Fibroblast of lung (primary cell): ENCODE results near the gene ACSS1. TPM values are rescaled to one million over a fixed set of nuclear protein-coding genes. Genes with fewer than 3 reads are reported as not detected.

Source experiments
- DNase-seq, 2 donors: peaks; one replicate each; pipeline versions ENCODE4 v3.0.0 to v3.0.0-alpha.2; 2010; ENCODE audit warnings: low read depth in 2 of 2
- H2AFZ ChIP-seq: 2 replicates; pipeline ENCODE4 v1.5.1; 2012; ENCODE audit warnings: low read length, control low read depth, inconsistent platforms
- H3K27ac ChIP-seq: 2 replicates; pipeline ENCODE4 v1.5.1; 2011; ENCODE audit warnings: low read length, control low read depth; ENCODE audit not compliant: insufficient read depth
- H3K27me3 ChIP-seq: 2 replicates; pipeline ENCODE4 v1.5.1; 2011; ENCODE audit warnings: mild to moderate bottlenecking, low read length; ENCODE audit not compliant: control insufficient read depth, insufficient read depth
- H3K36me3 ChIP-seq: 2 replicates; pipeline ENCODE4 v1.5.1; 2011; ENCODE audit warnings: low read length; ENCODE audit not compliant: control insufficient read depth, insufficient read depth
- H3K4me1 ChIP-seq: 2 replicates; pipeline ENCODE4 v1.5.1; 2011; ENCODE audit warnings: low read length; ENCODE audit not compliant: control insufficient read depth, insufficient read depth; ENCODE audit errors: extremely low read depth
- H3K4me2 ChIP-seq: 2 replicates; pipeline ENCODE4 v1.5.1; 2011; ENCODE audit warnings: low read length, control low read depth; ENCODE audit not compliant: insufficient read depth; ENCODE audit errors: extremely low read depth
- H3K4me3 ChIP-seq, 4 experiments: fragments of 200-600 bp in 1 of 4; sonication (generic) in 1 of 4; replicated peaks in 1 of 4; 2 replicates each; pipeline ENCODE4 v1.5.1; 2011 to 2016; ENCODE audit warnings: low read length in 4 of 4, low read depth in 3 of 4, mild to moderate bottlenecking in 3 of 4, control low read depth in 2 of 4, inconsistent platforms in 1 of 4, mixed read lengths in 1 of 4; ENCODE audit not compliant: insufficient read depth in 1 of 4; ENCODE audit errors: control extremely low read depth in 1 of 4
- H3K79me2 ChIP-seq: 2 replicates; pipeline ENCODE4 v1.5.1; 2012; ENCODE audit warnings: mild to moderate bottlenecking, low read length, inconsistent platforms; ENCODE audit not compliant: control insufficient read depth, insufficient read depth
- H3K9ac ChIP-seq: 2 replicates; pipeline ENCODE4 v1.5.1; 2011; ENCODE audit warnings: mild to moderate bottlenecking, low read length, control low read depth; ENCODE audit not compliant: insufficient read depth
- H3K9me3 ChIP-seq: 2 replicates; pipeline ENCODE4 v1.5.1; 2012; ENCODE audit warnings: low read depth, low read length; ENCODE audit not compliant: control insufficient read depth, insufficient read depth
- H4K20me1 ChIP-seq: 2 replicates; pipeline ENCODE4 v1.5.1; 2011; ENCODE audit warnings: low read length; ENCODE audit not compliant: control insufficient read depth, insufficient read depth; ENCODE audit errors: extremely low read depth
- CTCF ChIP-seq, 2 donors: IDR thresholded peaks in 1 of 2; conservative IDR thresholded peaks in 1 of 2; 1 replicate in 1 of 2; 2 replicates in 1 of 2; pipeline ENCODE4 v1.5.1; 2011 to 2012; ENCODE audit warnings: low read length in 2 of 2, control low read depth in 1 of 2, inconsistent platforms in 1 of 2, low read depth in 1 of 2, mild to moderate bottlenecking in 1 of 2
- EZH2 ChIP-seq: IDR thresholded peaks from 2 replicates; pipeline ENCODE4 v1.5.1; 2012; ENCODE audit warnings: low read length, control low read depth, mild to moderate bottlenecking; ENCODE audit errors: missing control alignments
- polyA plus RNA-seq, 2 donors: library from polyadenylated mRNA; depleted of rRNA in 1 of 2; stranded (reverse) in 1 of 2; unstranded in 1 of 2; fragments of >200 nt; gene quantifications; 2 replicates each; pipeline ENCODE4 v1.2.1, GENCODE V29; 2011 to 2012; ENCODE audit warnings: missing spikeins in 1 of 2
- total RNA-seq: library from RNA; depleted of rRNA; stranded (reverse); fragments of >200 nt; gene quantifications from 2 replicates; pipeline ENCODE4 v1.2.1, GENCODE V29; 2014

ACSS1 gene
- total and polyA plus RNA-seq, 2 donors (not counting 1 experiment from before 2014, with no cell fraction given): 1.3 to 3.4 TPM

GRCh38 chr20:25031241-25031640 lies 26.7 kb downstream of the ACSS1 start:
- Histone ChIP-seq H3K4me2 (no peak overlapping the region), H3K36me3 (no peaks in the 10 kb centered on the region), H2AFZ (no peak overlapping the region), H3K27ac (no peak overlapping the region), H3K9ac (no peak overlapping the region), H4K20me1 (no peaks in the 10 kb centered on the region), H3K79me2 (no peaks in the 10 kb centered on the region), H3K9me3 (no peaks in the 10 kb centered on the region), H3K4me1 (no peaks in the 10 kb centered on the region), H3K4me3 (no peak overlapping the region), H3K27me3 (peaks cover 3% of the 10 kb centered on the region)
- TF ChIP-seq EZH2 (no peak), CTCF (conservative IDR thresholded peaks at IDR 0.05 in 1 of 2, IDR thresholded peaks at IDR 0.05 in 1 of 2; ENCODE audit: low read depth in 1 of 2, low read length in 2 of 2) (no peak)
- no peak for DNase-seq

GRCh38 chr20:25030649-25031207 lies 27.2 kb downstream of the ACSS1 start:
- H2AFZ ChIP-seq: no peak overlapping the region
- no peaks in the 10 kb centered on the region for H3K4me1 ChIP-seq
- TF ChIP-seq CTCF (conservative IDR thresholded peaks at IDR 0.05 in 1 of 2, IDR thresholded peaks at IDR 0.05 in 1 of 2; ENCODE audit: low read depth in 1 of 2, low read length in 2 of 2) (no peak), EZH2 (no peak)
- H3K36me3 ChIP-seq: no peaks in the 10 kb centered on the region
- H3K9me3 ChIP-seq: no peaks in the 10 kb centered on the region
- H3K4me3 ChIP-seq: no peak overlapping the region
- no peak for DNase-seq
- H3K79me2 ChIP-seq: no peaks in the 10 kb centered on the region
- H4K20me1 ChIP-seq: no peaks in the 10 kb centered on the region
- no peak overlapping the region for H3K9ac ChIP-seq
- no peak overlapping the region for H3K27ac ChIP-seq
- H3K4me2 ChIP-seq: no peak overlapping the region
- H3K27me3 ChIP-seq: peaks cover 3% of the 10 kb centered on the region

GRCh38 chr20:25030007-25030648 lies 27.8 kb downstream of the ACSS1 start:
- Histone ChIP-seq H3K27me3 (peaks cover 3% of the 10 kb centered on the region), H3K4me1 (no peaks in the 10 kb centered on the region), H3K9me3 (no peaks in the 10 kb centered on the region), H3K4me3 (no peak overlapping the region), H4K20me1 (no peaks in the 10 kb centered on the region), H3K9ac (no peak overlapping the region), H2AFZ (no peak overlapping the region), H3K79me2 (no peaks in the 10 kb centered on the region), H3K27ac (no peak overlapping the region), H3K4me2 (no peak overlapping the region), H3K36me3 (no peaks in the 10 kb centered on the region)
- DNase-seq: no peak
- TF ChIP-seq EZH2 (no peak), CTCF (conservative IDR thresholded peaks at IDR 0.05 in 1 of 2, IDR thresholded peaks at IDR 0.05 in 1 of 2; ENCODE audit: low read depth in 1 of 2, low read length in 2 of 2) (no peak)
